Duodenal mucosa (tissue), 2 donors: Measurements from ENCODE around the gene MRPS18B.
A peak's percentile ranks its signal among the peaks of the same experiment; 100 is the strongest.

Source experiments
- H3K27ac ChIP-seq: one replicate; pipeline ENCODE4 v1.7.0; 2013; ENCODE audit warnings: low read depth, low read length
- H3K27me3 ChIP-seq, 2 donors: one replicate each; pipeline ENCODE4 v1.7.0; 2013; ENCODE audit warnings: low read length in 2 of 2, control low read depth in 1 of 2; ENCODE audit not compliant: insufficient read depth in 2 of 2, control insufficient read depth in 1 of 2
- H3K36me3 ChIP-seq, 2 donors: one replicate each; pipeline ENCODE4 v1.7.0; 2013; ENCODE audit warnings: low read length in 2 of 2, control low read depth in 1 of 2; ENCODE audit not compliant: insufficient read depth in 2 of 2, control insufficient read depth in 1 of 2
- H3K4me1 ChIP-seq, 2 donors: one replicate each; pipeline ENCODE4 v1.7.0; 2013; ENCODE audit warnings: low read length in 2 of 2, control low read depth in 1 of 2; ENCODE audit not compliant: insufficient read depth in 2 of 2, control insufficient read depth in 1 of 2
- H3K4me3 ChIP-seq, 2 donors: one replicate each; pipeline ENCODE4 v1.7.0; 2013; ENCODE audit warnings: low read length in 2 of 2, low read depth in 1 of 2
- H3K9ac ChIP-seq, 2 donors: one replicate each; pipeline ENCODE4 v1.7.0; 2013; ENCODE audit warnings: low read length in 2 of 2, low read depth in 1 of 2
- H3K9me3 ChIP-seq, 2 donors: one replicate each; pipeline ENCODE4 v1.7.0; 2013; ENCODE audit warnings: low read length in 2 of 2, control low read depth in 1 of 2; ENCODE audit not compliant: control insufficient read depth in 1 of 2

Gene MRPS18B

DNA sequence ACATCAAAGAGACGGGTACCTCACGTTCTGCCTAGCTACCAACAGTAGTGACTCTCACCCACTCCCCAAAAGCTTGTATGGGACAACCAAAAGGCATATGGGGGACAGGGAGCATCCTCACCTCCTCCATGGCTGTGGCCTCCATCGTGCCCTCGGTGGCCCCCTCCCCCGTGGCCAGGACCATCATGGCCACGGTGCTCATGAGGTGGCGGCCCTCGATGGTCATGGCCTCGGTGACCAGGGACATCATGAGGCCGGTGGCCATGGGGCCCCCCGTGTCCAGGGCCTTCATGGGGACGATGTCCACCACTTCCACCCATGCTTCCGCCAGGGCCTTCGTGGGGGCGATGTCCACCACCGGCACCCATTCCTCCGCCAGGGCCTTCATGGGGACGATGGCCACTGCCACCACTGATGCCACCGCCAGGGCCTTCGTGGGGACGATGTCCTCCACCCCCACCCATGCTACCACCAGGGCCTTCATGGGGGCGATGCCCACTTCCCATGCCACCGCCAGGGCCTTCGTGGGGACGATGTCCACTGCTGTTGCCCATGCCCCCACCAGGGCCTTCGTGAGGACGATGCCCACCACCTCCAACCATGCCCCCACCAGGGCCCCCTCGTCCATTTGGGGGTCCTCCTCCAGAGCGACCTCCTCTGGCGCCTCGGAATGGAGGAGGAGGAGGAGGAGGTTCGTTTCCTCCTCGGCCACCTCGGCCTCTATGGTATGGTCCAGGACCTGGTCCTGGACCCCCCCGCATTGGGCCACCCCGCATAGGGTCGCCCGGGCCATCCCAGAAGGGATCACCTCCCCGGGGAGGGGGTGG lies 15.6 kb upstream of the MRPS18B start:
- H3K4me3 ChIP-seq, result no peak overlapping the region
- H3K27ac ChIP-seq, result no peak overlapping the region
- H3K27me3 ChIP-seq, result no peaks in the 10 kb centered on the region
- H3K9ac ChIP-seq, result no peak overlapping the region
- no peaks in the 10 kb centered on the region for H3K9me3 ChIP-seq
- H3K4me1 ChIP-seq, result no peaks in the 10 kb centered on the region
- H3K36me3 ChIP-seq, result peaks cover 61 to 66% of the 10 kb centered on the region in 2 donors

DNA sequence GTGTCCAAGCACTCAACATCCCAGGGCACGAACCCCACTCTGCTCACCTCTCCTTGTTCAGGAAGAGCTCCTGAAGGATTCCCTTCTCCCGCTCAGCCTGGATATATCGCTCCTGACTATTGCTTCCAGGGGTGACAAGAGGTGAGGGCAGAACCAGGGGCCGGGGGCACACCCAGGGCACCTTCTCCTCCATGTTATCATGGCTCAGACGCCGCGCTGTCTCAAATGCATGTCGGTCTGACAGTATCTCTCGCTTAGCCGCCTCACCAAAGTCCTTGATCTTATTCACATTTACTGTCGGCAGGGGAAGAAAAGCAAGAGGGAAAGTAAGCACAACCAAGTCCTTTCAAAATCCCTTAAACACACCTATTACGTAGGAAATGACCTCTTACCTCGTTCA lies 13.7 kb upstream of the MRPS18B start:
- Histone ChIP-seq H3K27ac (no peak overlapping the region), H3K4me1 (no peaks in the 10 kb centered on the region), H3K9ac (no peak overlapping the region), H3K4me3 (no peak overlapping the region), H3K36me3 (peaks cover 72 to 82% of the 10 kb centered on the region in 2 donors), H3K27me3 (no peaks in the 10 kb centered on the region), H3K9me3 (no peaks in the 10 kb centered on the region)

DNA sequence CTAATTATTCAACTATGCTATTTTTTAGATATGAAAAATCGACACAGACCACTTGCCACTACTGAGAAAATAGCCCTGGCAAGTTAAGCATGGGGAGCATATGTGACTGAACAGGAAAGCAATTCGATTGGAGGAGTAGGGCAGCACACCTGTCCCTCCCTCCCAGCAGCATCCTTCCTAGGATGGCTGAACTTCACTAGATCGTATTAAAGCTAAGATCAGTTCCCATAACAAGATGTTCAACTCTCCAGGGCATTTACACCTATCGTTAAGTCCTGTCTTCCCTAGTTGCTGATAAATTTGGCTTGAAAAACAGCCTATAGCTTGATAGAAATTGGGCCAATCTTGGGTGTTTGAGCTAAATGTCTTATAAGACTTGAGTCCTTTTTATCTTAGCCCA lies 7.6 kb upstream of the MRPS18B start:
- Histone ChIP-seq H3K4me1 (peaks cover 22 to 23% of the 10 kb centered on the region in 2 donors), H3K9me3 (no peaks in the 10 kb centered on the region), H3K27me3 (no peaks in the 10 kb centered on the region), H3K36me3 (peaks cover 40 to 51% of the 10 kb centered on the region in 2 donors), H3K27ac (no peak overlapping the region), H3K4me3 (no peak overlapping the region), H3K9ac (no peak overlapping the region)

DNA sequence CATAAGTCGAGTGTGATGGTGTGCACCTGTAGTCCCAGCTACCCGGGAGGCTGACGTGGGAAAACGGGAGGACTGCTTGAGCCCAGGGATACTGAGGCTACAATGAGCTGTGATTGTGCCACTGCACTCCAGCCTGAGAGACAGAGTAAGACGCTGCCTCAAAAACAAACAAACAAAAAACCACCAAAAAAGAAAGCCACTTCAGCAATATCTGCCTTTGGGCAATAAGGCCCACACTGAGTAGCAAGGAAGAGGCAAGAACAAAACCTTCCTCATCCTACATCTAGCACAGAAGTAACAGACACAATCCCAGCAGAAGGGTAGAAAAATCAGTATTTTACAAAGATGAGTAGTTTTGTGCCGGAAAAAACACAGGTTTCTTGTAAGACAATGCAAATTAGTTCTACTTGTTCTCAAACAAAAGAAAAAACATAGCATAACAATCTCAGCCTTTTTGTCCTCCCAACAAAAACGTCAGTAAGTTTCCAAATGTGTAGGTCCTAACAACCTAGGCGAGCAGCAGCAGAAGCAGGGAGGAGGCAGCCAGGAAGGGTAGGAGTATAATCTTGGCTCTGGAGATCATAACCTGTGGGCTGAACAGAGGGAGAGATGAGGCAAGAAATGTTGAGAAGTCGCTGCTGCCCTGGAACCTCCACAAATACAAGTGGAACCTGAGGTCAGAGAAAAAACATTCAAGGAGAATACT lies 6.3 kb upstream of the MRPS18B start:
- Histone ChIP-seq H3K27me3 (no peaks in the 10 kb centered on the region), H3K4me1 (peaks cover 22 to 23% of the 10 kb centered on the region in 2 donors), H3K9ac (no peak overlapping the region), H3K36me3 (peaks cover 35 to 46% of the 10 kb centered on the region in 2 donors), H3K4me3 (no peak overlapping the region), H3K27ac (no peak overlapping the region), H3K9me3 (no peaks in the 10 kb centered on the region)

DNA sequence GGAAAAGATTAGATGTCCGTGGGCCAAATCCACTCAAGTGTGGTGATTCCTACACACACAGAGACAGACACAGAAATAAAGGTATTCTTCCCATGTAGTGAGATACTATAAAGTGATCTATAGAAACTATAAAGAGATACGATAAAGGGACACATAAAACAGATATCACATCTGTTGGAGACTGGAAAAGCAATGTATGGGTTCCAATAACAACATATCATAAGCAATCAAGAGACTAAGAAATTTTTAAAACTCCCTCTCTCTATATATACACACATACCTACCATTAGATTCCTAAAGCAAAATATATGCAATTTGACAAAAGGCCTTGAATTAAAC lies 5.8 kb upstream of the MRPS18B start:
- Histone ChIP-seq H3K4me1 (peaks cover 22 to 23% of the 10 kb centered on the region in 2 donors), H3K27me3 (no peaks in the 10 kb centered on the region), H3K9me3 (no peaks in the 10 kb centered on the region), H3K4me3 (no peak overlapping the region), H3K27ac (no peak overlapping the region), H3K36me3 (peaks cover 35 to 46% of the 10 kb centered on the region in 2 donors), H3K9ac (no peak overlapping the region)

DNA sequence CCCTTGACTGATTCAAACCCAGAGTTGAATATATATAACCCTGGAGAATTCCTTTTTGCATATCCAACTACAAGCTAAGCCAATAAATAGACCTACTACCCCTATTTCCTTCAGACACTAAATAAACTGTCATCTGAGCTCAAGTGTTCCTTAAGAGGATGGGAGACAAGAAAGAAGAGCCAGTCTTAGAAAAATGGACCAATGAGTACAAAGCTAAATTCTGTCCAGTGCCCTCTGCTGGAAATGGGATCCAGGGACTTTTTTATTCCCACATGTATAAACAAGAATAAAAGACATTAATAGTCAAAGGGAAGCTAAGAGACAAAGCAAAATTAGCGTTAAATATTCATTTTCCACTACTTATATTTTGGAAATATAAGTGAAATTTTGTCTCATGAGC lies 5.4 kb upstream of the MRPS18B start:
- H3K27me3 ChIP-seq, result no peaks in the 10 kb centered on the region
- no peak overlapping the region for H3K9ac ChIP-seq
- H3K9me3 ChIP-seq, result no peaks in the 10 kb centered on the region
- no peak overlapping the region for H3K4me3 ChIP-seq
- H3K27ac ChIP-seq, result no peak overlapping the region
- peaks cover 35 to 44% of the 10 kb centered on the region in 2 donors for H3K36me3 ChIP-seq
- H3K4me1 ChIP-seq, result peaks cover 22 to 23% of the 10 kb centered on the region in 2 donors

DNA sequence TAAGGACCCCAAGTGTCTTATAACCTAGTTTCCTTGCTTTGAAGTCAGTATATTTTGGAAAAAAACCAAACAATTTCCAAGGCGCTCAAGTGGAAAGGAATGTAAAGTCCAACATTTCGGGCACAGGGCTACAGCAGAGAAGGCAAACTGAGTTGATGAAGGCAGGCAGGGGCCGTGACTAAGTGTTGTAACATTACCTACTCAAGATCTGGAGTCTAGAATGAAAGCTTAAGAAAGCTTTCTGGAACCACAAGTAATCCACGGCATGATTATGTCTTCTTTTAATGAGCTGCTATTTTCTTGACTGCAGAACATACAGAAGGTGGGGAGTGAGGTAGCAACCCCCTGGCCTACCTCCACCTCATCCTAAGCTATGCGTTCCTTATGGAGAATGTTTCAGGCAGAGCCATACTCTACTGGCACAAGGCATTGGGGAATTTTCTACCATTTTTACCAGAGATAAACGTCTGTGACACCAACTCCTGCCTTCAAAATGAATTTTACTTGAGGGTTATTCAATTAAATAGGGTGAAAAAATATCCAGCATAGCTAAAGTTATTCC lies 4.9 kb upstream of the MRPS18B start:
- Histone ChIP-seq H3K9ac (no peak overlapping the region), H3K36me3 (peaks cover 31 to 40% of the 10 kb centered on the region in 2 donors), H3K4me1 (peaks cover 22 to 23% of the 10 kb centered on the region in 2 donors), H3K27me3 (no peaks in the 10 kb centered on the region), H3K27ac (no peak overlapping the region), H3K9me3 (no peaks in the 10 kb centered on the region), H3K4me3 (no peak overlapping the region)

DNA sequence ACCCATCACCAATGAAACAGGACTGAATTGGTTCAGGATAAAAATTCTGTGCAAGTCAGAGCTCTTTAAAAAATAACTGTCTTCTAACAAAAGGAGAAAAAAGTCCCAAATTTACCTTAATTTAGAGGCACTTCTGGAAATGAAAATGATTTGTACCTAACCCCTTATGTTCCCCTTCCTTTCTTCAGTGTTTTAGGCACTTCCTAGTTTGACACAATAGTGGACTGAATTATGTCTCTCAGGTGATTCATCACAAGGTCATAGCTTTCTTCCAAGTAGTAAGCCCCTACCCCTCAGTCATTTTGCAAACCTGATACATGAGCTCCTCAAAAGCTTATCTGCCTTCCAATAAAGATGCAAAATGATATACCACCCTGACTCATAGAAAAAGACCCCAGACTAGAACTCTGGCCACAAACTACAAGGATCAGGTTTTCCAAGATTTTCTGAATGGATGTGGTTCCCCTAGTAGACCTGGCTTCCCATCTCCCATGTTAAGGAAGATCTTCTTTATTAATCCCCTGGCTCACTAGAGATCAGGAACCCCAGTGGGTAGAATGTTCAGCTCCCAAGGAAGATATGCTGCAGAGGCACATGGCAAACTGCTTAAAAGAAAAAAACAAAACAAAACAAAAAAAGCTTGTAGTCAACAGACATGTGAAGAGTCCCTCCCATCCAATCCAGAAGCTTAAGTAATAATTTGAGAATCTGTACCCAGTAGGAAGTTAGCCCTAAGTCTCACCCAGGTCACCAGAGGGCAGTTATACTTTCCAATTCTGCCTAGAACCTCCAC lies 4.2 kb upstream of the MRPS18B start:
- peaks cover 29 to 34% of the 10 kb centered on the region in 2 donors for H3K36me3 ChIP-seq
- no peaks in the 10 kb centered on the region for H3K9me3 ChIP-seq
- H3K9ac ChIP-seq, result peak overlapping the region in 1 of 2 donors; percentile 87
- no peaks in the 10 kb centered on the region for H3K27me3 ChIP-seq
- H3K27ac ChIP-seq, result no peak overlapping the region
- H3K4me3 ChIP-seq, result no peak overlapping the region
- peaks cover 25% of the 10 kb centered on the region in 2 donors for H3K4me1 ChIP-seq

DNA sequence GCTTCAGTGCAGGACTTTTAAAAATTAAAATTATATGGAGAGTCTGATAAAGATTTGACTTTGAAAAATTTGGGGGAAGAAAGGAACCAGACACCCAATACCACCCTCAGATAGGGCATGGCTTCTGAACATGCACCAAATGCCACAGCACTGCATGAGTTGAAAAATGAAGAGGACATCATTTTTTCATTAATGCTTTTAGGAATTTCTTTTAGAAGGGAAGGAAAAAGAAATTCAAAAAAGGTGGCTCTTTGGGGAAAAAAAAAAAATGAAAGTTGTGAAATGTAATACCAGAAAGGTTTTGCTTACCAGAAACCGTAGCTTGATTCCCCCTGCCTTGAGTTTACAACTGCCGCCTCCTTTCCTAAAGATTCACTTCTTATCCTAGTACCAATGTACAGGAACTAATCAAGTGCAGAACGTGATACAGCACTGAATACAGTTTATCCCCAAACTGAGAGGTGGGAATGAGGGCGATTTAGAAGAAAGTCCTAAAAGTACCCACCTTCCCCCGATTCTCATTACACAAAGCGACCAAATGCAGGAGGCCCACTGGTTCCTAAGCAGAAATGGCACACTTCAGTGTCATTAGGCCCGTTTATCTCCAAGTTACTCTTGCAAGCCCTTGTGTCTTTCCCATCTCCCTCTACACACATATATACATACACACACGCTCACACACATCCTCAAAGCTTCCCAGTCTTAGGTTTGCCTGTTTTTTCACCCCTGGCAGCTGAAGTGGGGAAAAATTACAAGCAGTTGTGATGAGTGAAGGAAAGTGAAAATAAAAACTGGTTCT lies 3.4 kb upstream of the MRPS18B start:
- peak overlapping the region; percentile 87 to 100 for H3K9ac ChIP-seq
- H3K36me3 ChIP-seq, result peaks cover 22 to 26% of the 10 kb centered on the region in 2 donors
- no peaks in the 10 kb centered on the region for H3K9me3 ChIP-seq
- peak overlapping the region; percentile 63 to 99 for H3K4me3 ChIP-seq
- peak overlapping the region; percentile 64 for H3K27ac ChIP-seq
- H3K4me1 ChIP-seq, result peaks cover 30 to 33% of the 10 kb centered on the region in 2 donors
- H3K27me3 ChIP-seq, result no peaks in the 10 kb centered on the region
